ENCODE results near the gene SKP1.

SKP1 gene

DNA sequence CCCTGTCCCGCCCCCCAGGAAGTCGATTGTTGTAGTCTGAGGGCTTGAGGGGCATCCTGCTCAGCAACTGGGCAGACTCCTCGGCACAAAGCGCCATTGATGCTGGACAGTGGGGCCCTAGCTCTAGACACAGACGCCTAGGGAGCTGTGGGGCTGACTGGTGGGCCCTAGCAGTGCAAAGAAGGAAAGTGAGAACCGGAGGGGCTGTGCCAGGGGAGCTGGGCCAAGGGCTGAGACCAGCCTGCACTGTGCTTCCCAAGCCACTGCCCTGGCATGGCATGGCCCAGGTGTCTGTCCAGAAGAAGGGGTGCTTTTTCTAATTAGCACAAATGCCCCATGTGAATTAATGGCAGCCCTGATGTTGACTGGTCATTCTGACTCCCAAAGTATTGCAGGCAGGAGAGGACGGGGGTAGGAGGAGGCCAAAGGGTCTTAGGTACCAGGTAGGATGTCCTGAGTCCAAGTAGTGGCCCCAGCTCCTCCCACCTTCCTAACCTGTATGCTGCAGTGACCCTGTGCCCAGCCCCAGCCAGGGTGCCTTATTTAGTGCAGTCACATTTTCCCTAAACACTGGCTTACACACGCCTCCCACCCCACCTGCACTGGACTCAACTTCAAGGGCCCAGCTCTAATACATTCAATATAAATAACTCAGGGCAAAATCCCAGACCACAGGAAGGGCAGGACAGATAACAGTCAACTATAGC lies 46.4 kb downstream of the SKP1 start:
- no peak for DNase-seq (ENCODE audit: low read depth in 2 of 2)

- DNase-seq (ENCODE audit: low read depth in 2 of 2) = no peak
Measured at GRCh38 chr5:134129411-134130238, 47.1 kb downstream of the SKP1 start.

DNA sequence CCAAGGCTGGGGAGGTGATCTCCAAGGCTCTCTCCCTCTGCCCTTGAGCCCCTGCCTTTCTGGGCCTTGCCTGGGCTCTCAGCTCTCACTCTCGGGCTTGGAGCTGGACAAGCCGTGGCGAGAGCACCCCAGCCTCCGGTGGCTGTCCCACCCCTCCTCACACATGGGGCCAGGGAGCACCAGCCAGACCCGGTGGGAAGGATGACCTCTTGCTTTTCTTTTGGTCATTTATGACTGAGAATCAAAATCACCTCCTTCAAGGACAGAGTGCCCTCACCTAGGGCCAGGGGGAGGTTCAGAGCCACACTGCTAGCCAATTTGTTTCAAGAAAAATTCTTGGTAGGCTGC lies 48.1 kb downstream of the SKP1 start:
- no peak for DNase-seq (ENCODE audit: low read depth in 2 of 2)

- no peak for DNase-seq (ENCODE audit: low read depth in 2 of 2)
Measured at GRCh38 chr5:134127988-134128647, 48.6 kb downstream of the SKP1 start.

DNA sequence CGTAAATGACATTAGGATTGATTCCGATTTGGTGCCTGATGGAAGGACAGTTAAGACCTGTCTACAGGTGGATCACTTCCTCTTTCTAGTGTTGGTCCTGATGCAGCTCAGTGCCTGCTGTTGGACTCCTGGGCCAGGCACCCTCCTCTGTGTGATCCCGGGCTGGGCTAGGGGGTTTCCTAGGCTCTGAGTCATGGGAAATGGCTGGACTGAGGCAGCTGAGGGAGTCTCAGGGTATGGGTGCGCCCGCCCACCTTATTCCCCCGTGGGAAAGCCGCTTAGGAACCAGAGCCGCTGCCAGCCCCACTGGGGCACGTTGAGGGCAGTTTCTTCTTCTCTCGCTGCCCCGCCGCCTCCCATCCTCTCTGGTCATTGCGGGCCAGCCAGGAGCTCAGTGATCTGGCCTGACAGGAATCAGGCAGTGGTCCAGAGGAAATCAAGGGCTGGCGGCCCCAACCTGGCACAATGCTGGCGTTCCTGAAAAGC lies 49.3 kb downstream of the SKP1 start:
- no peak for DNase-seq (ENCODE audit: low read depth in 2 of 2)

DNA sequence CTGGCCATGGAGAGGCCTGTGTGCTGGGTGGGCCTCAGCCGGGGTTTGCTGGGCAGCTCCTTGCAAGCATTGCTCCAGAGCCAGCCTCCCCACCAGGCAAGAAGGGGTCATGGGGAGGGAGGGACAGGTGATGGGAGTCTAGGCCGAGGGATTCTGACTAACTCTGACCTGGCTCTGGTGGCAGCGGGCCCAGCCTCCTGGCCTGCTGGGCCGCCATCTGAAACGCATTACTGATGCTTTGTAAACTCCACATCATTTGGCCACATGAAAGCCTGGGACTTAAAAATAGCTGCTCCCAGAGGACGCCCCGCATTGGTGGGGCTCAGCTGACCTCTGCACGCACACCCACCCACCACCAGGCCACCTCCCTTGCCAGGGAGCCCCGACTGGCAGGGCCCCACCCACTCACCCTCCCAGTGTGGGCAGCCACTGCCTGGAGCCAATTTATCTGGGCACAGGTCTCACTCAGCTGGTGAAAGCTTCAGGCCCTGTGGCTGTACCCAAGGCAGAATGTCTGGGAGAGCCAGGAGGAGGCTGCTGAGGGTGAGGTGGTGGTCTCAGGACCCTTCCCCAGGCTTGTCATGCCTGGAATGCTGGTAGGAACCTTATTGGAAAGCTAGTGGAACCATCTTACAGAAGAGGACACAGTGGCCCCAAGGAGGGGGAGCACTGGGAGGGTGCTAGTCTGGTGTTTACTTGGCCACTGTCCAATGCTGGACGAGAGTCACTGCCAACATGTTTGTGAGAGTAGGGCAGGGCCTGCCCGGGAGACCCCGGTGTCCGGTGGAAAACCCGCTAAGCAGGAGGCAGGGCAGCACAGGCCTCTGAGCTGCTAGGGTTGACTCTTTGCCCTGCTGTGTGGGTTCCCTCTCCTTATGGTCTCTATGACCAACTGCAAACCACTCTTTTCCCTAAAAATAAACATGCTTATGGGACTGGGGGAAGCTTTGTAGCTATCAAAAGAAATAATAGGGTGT lies 51.4 kb downstream of the SKP1 start:
- no peak for DNase-seq (ENCODE audit: low read depth in 2 of 2)

DNA sequence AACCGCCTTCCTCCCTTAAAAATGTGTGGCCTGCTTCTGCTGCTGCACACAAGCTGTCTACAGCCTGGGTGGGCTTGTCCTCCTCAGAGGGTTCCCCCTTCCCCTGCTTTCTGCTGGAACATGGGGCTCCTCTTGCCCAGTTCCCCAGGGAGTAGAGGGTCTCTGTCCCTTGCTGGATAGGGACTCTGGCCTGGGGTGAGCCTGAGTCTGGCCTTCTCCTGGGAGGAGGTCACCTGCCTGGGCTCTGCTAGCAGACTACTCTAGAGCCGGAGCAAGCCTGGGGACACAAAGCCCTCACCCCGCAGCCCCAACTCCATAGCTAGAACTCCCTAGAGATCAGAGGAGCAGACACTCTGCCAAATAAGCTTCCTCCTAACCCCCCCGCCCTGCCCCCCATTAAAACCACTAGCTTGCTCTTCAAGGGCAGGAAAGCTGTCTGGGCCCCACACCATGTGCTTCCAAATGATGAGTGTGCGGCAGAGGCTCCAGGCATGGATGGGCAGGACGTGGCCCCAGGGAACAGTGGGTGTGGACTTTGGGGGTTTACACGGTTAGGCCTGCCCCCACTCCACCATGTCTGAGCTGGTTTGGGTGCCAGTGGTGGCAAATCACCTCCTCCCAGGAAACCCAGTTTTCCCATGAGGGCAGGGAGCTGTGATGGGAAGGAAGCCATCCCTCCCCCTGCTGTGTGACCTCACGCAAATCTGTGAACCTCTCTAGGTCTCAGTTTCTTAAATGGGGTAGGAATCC lies 52.3 kb downstream of the SKP1 start:
- no peak for DNase-seq (ENCODE audit: low read depth in 2 of 2)

GRCh38 chr5:134123360-134123759 lies 53.4 kb downstream of the SKP1 start:
- DNase-seq (ENCODE audit: low read depth in 2 of 2) = no peak

DNA sequence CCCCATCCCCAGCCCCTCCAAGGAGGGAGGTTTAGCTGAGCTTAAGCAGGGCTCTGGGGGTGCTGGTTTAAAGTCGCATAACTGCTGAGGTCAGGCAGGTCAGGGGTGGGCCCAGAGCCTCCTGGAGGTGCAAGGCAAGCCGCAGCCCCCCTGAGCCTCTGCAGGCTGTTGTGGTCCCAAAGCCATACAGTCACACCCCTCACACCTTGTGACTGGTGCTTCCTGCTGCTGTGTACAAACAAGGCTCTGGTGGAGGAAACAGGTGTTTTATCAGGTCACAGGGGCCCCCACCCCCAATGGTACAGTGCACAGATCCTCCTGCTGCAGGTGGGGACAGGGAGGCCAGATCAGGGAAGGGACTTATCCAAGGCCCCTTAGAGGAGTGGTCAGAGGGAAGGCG lies 54.2 kb downstream of the SKP1 start:
- no peak for DNase-seq (ENCODE audit: low read depth in 2 of 2)

GRCh38 chr5:134120386-134121138 lies 56.2 kb downstream of the SKP1 start:
- no peak for DNase-seq (ENCODE audit: low read depth in 2 of 2)

DNA sequence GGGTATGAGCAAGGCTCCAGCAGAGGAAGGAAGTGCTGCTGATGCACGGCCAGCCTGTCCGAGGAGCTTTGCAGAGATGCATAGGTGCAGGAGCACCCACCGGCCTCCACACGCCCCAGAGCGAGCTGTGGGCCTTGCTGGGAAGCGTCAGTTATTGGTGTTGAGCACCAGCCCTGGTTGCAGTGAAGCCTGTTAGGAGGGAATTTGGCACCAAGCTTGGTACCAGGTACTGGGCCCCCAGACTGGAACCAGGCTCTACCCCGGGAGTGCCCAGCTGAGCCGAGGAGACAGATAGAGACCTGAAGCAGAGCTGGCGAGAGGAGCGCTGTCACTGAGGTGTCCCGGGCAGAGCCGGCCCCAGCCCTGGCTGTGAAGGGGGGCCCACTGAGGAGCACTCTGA lies 57.0 kb downstream of the SKP1 start:
- DNase-seq (ENCODE audit: low read depth in 2 of 2) = no peak

- no peak for DNase-seq (ENCODE audit: low read depth in 2 of 2)
Measured at GRCh38 chr5:134118212-134118835, 58.4 kb downstream of the SKP1 start.

DNA sequence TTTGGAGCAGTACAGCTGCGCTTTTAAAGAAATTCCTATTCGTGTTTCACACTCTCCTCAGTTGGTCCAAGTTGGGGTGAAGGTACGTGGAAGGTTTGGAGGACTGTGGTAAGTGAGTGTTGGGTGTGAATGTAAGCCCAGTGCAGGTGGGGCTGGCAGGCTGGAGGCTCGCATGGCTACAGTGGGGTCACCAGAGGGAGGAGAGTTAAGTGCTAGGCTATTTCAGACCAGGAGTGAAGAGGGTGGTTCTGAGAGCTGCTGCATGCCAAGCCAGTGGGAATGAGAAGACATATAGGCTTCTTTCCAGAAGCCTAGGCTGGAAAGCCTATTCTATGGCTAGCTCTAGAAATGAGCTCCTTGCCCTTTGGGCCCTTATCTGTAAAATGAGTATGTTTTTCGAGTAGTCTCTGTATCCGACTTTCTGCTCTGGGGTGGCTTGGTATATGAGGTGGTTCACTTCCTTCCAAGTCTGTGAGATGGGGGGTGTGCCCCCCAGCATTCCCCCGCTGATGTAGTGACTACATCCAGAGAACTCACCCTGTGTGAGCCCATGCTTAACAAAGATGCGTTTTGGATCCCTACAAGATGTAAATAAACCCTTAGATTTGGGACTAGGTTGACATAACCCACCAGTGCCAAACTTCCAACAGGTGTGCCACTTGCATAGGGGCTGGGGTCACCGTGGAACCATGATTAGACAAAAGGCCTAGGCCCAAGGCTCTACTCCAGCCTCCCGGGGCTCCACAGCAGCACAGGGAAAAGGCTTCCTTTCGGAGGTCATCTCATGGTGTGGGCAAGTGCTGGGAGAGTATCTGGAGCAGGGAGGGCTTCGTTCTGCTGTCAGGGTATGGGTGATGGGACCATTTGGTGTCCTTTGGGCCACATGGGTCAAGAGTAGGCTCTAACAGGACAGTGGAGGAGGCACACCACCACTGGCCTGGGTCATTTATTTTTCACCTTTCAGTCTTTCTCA lies 59.7 kb downstream of the SKP1 start:
- no peak for DNase-seq (ENCODE audit: low read depth in 2 of 2)

DNA sequence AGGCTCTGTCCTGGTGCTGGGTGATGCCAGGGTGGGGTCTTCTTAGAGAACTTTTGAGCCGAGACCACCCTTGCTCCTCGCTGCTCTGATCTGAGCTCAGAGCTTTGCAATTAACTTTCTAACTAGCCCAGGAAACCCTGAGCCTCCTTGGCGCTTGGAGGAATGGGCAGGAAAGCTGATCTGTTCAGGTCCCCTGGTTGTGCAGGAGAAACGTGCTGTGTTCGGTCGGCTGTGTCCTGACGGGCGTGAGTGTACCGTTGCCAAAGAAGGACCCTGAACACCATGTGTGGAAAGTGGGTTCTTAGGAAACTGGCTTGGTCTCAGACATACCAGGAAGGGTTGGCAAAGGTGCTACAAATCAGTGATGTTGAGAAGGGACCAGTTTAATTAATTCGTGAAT lies 60.5 kb downstream of the SKP1 start:
- no peak for DNase-seq (ENCODE audit: low read depth in 2 of 2)

DNA sequence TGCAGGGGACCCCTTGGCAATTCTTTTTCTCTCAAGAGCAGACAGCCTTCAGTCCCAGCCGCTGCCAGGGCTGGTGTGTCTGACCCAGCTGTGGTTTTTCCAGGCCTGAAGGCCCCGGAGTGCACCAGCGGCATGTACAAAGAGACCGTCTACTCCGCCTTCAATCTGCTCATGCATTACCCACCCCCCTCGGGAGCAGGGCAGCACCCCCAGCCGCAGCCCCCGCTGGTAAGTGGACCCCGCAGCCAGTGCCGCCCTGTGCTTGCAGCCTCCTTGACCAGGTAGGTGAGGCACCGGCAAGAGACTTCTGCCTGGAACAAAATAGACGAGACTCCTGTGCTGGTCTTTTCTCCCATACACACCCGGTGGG lies 61.0 kb downstream of the SKP1 start:
- no peak for DNase-seq (ENCODE audit: low read depth in 2 of 2)

DNA sequence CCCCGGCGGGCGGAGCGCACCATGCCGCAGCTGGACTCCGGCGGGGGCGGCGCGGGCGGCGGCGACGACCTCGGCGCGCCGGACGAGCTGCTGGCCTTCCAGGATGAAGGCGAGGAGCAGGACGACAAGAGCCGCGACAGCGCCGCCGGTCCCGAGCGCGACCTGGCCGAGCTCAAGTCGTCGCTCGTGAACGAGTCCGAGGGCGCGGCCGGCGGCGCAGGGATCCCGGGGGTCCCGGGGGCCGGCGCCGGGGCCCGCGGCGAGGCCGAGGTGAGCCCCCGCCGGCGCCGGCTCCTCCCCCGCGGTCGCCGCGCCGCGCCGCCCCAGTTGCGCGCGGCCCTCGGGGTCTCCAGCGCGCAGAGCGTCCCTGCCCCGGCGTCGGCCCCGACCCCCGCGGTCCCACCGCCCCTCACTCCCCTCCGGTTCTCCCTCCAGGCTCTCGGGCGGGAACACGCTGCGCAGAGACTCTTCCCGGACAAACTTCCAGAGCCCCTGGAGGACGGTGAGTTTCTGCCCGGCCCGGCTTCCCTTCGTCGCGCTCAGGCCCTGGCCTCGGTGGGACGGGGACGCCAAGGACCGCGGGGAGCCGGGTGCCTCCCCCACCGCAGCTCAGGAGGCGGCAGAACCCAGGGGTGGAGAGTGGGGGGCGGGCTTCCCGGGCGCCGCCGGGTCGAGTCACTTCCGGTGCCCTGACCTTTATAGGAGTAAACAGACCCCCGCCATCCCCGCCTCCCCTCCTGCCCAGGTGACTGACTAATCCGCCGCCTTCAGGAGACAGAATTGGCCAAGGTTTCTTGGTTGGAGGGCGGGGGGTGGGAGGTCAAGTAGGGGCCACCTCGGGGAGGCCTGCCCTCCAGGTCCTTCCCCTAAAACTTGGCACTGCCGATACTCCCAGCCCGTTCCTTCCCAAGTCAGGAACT lies 61.6 kb downstream of the SKP1 start:
- DNase-seq (ENCODE audit: low read depth in 2 of 2) = peak; percentile 67 to 69
